Measurements from ENCODE around the gene RASD2. TPM values are rescaled to one million over a fixed set of nuclear protein-coding genes. Genes with fewer than 3 reads are reported as not detected.

RASD2 gene
- total RNA-seq, 3 donors from 2014 or later (not counting 1 experiment from before 2014, with no cell fraction given) = 0.20 to 0.64 (median 0.20) TPM

DNA sequence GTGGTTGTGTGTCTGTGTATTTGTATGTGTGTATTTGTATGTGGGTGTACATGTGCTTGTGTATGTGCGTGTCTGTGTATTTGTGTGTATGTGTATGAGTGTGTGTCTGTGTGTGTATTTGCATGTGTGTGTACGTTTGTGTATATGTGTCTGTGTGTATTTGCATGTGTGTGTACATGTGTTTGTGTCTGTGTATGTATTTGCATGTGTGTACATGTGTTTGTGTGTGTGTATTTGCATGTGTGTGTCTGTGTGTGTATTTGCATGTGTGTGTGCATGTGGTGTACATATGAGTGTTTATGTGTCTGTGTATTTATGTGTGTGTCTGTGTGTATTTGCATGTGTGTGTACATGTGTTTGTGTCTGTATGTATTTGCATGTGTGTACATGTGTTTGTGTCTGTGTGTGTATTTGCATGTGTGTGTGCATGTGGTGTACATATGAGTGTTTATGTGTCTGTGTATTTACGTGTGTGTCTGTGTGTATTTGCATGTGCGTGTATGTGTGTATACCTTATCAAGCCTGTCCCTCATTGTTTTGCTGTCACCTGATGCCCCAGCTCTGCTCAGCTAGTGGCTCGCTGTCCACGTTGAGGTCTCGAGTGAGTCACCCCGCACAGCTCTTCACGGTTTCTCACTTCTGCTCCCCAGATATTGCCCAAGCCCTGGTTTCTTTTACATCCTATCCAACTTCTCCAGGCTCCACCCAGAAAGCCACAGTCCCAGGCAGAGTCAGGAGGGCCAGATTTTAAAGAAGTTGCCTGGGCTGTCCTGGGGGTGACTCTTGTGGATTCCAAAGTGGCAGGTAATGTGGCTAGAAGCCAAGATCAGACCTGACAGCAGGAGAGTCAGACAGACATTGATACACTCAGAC, 61.3 kb downstream of the RASD2 start:
- Histone ChIP-seq H3K4me1 (ENCODE audit: control insufficient read depth, insufficient read depth, low read length) (peaks cover 15% of the 10 kb centered on the region), H3K27ac (ENCODE audit: low read length) (no peak overlapping the region), H3K9me3 (ENCODE audit: control insufficient read depth, insufficient read depth, low read length) (no peaks in the 10 kb centered on the region), H3K27me3 (ENCODE audit: control insufficient read depth, insufficient read depth, low read length) (no peaks in the 10 kb centered on the region), H3K4me3 (ENCODE audit: low read length) (no peak overlapping the region), H3K36me3 (ENCODE audit: control insufficient read depth, insufficient read depth, low read length) (no peaks in the 10 kb centered on the region)
- Mint-ChIP-seq H3K36me3 (no peaks in the 10 kb centered on the region), H3K27ac (no peak overlapping the region), H3K9me3 (no peaks in the 10 kb centered on the region), H3K4me3 (no peak overlapping the region), H3K4me1 (no peaks in the 10 kb centered on the region), H3K27me3 (ENCODE audit: low read depth in 2 of 2) (peaks cover 2 to 8% of the 10 kb centered on the region in 2 donors)
- intact Hi-C loops (cut with micrococcal nuclease) = no loop called here
- DNase-seq (peak in 1 of 2 donors; percentile 22), ATAC-seq (peak in 2 of 3 donors; percentile 26 to 46)
- TF ChIP-seq, protein P1, sequence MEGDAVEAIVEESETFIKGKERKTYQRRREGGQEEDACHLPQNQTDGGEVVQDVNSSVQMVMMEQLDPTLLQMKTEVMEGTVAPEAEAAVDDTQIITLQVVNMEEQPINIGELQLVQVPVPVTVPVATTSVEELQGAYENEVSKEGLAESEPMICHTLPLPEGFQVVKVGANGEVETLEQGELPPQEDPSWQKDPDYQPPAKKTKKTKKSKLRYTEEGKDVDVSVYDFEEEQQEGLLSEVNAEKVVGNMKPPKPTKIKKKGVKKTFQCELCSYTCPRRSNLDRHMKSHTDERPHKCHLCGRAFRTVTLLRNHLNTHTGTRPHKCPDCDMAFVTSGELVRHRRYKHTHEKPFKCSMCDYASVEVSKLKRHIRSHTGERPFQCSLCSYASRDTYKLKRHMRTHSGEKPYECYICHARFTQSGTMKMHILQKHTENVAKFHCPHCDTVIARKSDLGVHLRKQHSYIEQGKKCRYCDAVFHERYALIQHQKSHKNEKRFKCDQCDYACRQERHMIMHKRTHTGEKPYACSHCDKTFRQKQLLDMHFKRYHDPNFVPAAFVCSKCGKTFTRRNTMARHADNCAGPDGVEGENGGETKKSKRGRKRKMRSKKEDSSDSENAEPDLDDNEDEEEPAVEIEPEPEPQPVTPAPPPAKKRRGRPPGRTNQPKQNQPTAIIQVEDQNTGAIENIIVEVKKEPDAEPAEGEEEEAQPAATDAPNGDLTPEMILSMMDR (IDR thresholded peaks at IDR 0.05) = no peak
- 55% methylated on average over 9 of the region's 9 CpGs for WGBS (ENCODE audit: insufficient coverage)

Other genes with a start within 250 kb of the RASD2 start
- gene TOM1, start 240.9 kb upstream of the RASD2 start, total RNA-seq = 100 to 1,000 TPM; 102 to 132 (median 107) TPM
- gene HMOX1, start 159.7 kb upstream of the RASD2 start, total RNA-seq = 10 to 100 TPM in 2 of 3 donors, 1 to 10 TPM in 1; 7.5 to 61.6 (median 15.9) TPM
- gene MCM5, start 140.7 kb upstream of the RASD2 start, total RNA-seq = 10 to 100 TPM; 59.3 to 73.8 (median 61.5) TPM
- gene MB, start 76.5 kb downstream of the RASD2 start, total RNA-seq = not detected
- gene APOL6, start 107.6 kb downstream of the RASD2 start, total RNA-seq = 100 to 1,000 TPM; 116 to 138 (median 122) TPM
- gene APOL5, start 177.0 kb downstream of the RASD2 start, total RNA-seq = not detected

Measured in natural killer cell (primary cell).